GM12874 (cell line): ENCODE data around the gene EPB41.

Experiments used
- TF ChIP-seq, protein P1 (sequence below): IDR thresholded peaks from 2 replicates; pipeline ENCODE4 v1.5.1; 2011; ENCODE audit warnings: low read depth, mild to moderate bottlenecking, control low read depth, low read length, moderate library complexity; ENCODE audit not compliant: insufficient read depth

EPB41 gene

DNA sequence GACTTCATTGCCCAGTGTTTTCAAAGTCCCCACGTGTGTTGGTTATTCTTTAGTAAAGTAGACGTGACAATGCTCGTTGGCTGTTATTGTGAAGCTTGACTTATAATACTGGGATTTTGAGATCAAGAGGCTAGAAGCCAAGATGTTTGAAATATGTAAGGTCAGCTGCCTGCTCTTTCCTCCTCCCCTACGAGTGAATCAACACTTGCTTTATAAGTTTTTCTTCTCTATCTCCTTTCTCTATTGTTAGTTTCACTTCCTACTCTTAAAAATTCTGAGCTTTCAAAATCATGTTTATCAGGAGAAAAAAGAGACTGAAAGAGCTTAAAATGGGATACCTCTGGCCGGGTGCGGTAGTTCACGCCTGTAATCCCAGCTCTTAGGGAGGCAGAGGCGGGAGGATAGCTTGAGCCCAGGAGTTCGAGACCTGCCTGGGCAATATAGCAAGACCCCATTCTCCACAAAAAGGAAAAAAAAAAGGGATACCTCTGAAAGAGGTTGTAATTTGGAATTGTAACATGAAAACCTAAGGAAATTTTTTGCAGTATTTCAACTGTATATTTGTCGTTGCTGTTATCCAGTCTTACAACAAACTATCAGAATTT, 72.0 kb downstream of the EPB41 start:
- TF ChIP-seq, protein P1, sequence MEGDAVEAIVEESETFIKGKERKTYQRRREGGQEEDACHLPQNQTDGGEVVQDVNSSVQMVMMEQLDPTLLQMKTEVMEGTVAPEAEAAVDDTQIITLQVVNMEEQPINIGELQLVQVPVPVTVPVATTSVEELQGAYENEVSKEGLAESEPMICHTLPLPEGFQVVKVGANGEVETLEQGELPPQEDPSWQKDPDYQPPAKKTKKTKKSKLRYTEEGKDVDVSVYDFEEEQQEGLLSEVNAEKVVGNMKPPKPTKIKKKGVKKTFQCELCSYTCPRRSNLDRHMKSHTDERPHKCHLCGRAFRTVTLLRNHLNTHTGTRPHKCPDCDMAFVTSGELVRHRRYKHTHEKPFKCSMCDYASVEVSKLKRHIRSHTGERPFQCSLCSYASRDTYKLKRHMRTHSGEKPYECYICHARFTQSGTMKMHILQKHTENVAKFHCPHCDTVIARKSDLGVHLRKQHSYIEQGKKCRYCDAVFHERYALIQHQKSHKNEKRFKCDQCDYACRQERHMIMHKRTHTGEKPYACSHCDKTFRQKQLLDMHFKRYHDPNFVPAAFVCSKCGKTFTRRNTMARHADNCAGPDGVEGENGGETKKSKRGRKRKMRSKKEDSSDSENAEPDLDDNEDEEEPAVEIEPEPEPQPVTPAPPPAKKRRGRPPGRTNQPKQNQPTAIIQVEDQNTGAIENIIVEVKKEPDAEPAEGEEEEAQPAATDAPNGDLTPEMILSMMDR = no peak

DNA sequence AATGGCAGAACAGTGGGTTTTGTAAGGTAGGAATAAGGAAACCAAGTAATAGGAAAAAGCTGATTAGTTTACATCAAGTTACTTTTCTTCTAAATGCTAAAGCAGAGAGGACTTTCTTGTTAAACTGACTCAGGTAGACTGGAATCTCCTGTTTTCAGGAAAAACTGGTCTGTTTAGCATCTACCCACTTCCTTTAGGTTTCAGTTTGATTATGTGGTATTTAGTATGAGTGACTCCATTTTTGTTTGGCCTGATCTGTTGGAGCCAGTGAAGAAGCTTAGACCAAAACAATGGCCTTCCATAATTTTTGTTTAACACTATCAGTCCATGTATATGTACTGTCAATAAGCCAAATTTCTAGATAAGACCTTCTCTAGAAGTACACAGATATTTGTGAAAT, 88.4 kb downstream of the EPB41 start:
- TF ChIP-seq, protein P1 = no peak

DNA sequence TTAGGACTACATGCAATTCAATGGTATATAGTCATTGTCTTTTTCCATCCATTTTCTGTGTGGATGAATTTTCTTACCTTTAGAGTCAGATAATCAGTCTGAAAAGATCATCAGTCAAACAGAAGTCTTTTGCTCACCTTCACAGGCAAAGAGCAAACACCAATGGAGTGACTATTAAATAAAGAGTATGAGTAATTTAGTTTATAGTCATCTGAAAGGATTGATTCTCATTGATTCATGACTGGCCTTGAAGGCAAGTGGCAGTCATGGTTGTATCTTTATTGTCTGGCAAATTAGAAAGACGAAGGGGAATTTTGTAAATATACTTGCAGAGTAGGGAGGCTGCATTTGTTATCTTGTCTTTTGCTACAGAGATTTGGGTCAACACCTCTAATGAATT, 89.9 kb downstream of the EPB41 start:
- TF ChIP-seq, protein P1 = no peak

DNA sequence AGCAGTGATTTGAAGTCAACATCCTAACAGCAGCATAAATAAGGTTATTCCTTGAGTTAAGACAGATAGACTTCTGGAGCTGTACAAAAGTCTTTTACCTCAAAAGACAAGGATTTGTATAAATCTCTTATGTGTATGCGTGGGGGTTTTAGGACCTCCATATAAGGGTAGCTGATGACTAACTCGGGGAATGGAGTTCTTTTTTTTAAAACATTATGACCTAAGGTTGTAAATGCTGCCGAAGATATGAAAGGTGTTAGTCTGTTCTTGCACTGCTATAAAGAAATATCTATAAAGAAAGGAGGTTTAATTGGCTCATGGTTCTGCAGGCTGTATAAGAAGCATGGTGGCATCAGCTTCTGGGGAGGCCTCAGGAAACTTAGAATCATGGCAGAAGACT, 90.4 kb downstream of the EPB41 start:
- TF ChIP-seq, protein P1 = no peak

DNA sequence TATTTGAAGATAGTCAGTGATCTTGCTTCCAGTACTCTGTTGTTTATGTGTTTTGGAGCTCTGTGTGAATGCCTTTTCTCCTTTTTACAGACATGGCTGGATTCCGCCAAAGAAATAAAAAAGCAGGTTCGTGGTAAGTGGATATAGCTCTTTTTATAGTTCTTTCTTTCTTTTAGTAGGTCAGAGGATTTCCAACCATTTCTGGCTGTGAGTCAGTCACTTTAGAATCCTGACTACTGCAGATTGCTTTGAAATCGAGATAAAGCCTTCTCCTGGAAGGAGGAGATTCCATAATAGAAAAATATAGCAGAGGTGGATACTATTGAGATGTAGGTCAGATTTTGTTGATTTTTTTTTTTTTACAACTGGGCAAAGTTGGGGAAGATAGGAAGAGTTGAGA, 97.4 kb downstream of the EPB41 start:
- TF ChIP-seq, protein P1 = no peak

DNA sequence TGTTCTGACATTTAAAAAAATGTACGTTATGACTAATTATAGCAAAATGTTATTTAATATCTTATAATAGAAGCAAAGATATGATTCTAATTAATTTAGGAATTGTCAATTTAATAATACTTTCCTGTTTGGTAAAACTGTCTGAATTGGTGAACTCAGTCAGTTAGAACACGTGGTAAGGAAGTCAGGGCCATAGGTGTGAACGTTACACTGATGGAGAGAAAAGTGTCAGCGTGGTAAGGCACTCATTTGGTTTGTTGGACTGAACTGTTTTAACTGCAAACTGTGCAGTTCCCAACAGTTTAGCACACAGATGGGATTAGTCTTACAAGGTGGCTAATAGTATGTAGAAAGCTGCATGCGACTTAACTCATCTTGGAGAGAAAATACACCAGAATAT, 102.9 kb downstream of the EPB41 start:
- TF ChIP-seq, protein P1 = no peak

DNA sequence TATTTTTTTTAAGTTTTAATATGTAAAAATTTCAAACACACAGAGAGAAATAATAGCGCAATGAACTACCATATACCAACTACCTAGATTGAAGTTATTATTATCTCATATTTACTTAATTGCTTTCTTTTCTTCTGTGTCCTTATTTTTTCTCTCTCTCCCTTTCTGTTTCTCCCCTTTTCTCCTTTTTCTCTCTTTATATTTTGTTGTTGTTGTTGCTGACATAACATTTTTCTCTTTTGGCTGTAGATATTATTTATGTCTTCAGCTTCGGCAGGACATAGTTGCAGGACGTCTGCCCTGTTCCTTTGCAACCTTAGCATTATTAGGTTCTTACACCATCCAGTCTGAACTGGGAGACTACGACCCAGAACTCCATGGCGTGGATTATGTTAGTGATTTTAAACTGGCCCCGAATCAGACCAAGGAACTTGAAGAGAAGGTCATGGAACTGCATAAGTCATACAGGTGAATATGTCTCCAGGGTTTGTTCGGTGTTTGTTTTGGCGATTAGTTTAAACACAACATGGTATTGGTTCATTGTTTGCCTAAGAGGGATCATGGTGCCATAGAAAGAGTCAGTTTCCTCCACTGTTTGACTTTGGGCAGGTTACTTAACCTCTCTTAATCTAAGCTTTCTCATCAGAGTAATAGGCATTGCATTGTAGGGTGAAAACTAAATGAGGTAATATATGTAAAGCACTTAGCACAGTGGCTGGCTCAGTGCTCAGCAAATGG, 103.8 kb downstream of the EPB41 start:
- TF ChIP-seq, protein P1 = no peak
